Hematopoietic multipotent progenitor cell treated with erythropoietin and hydrocortisone succinate and interleukin-3 and kit ligand, for 17 days (in vitro differentiated cells): ENCODE measurements around the gene RNF26.

Experiments
- DNase-seq: peaks from one replicate; pipeline ENCODE4 v3.0.0-alpha.2; 2015; ENCODE audit warnings: low spot score

The RNF26 gene

GRCh38 chr11:119334174-119334930, at the start of gene RNF26:
Gene RNF26 (plus strand): TSS chr11:119334527. CDS start chr11:119335123, 596 bp downstream.
- DNase-seq = peak; percentile 97

GRCh38 chr11:119285431-119285830, 48.9 kb upstream of the RNF26 start:
- no peak for DNase-seq

GRCh38 chr11:119288219-119288618, 46.1 kb upstream of the RNF26 start:
- no peak for DNase-seq

GRCh38 chr11:119290894-119291497, 43.3 kb upstream of the RNF26 start:
- DNase-seq = no peak

- no peak for DNase-seq
These were observed 40.9 kb upstream of the RNF26 start for GRCh38 chr11:119293461-119293860.

GRCh38 chr11:119295178-119295577, 39.1 kb upstream of the RNF26 start:
- no peak for DNase-seq

- DNase-seq = no peak
These were observed 36.4 kb upstream of the RNF26 start for GRCh38 chr11:119297938-119298337.

- DNase-seq = no peak
These were observed 35.6 kb upstream of the RNF26 start for GRCh38 chr11:119298726-119299125.

GRCh38 chr11:119299416-119299815, 34.9 kb upstream of the RNF26 start:
- DNase-seq = no peak

- no peak for DNase-seq
These were observed 33.9 kb upstream of the RNF26 start for GRCh38 chr11:119300198-119300964.

- no peak for DNase-seq
These were observed 31.1 kb upstream of the RNF26 start for GRCh38 chr11:119303227-119303718.

- DNase-seq = no peak
These were observed 28.6 kb upstream of the RNF26 start for GRCh38 chr11:119305556-119306372.

GRCh38 chr11:119306373-119306890, 27.9 kb upstream of the RNF26 start:
- no peak for DNase-seq

- no peak for DNase-seq
These were observed 27.1 kb upstream of the RNF26 start for GRCh38 chr11:119307219-119307618.

GRCh38 chr11:119307974-119308373, 26.4 kb upstream of the RNF26 start:
- no peak for DNase-seq

GRCh38 chr11:119309411-119309810, 24.9 kb upstream of the RNF26 start:
- no peak for DNase-seq

GRCh38 chr11:119309953-119310681, 24.2 kb upstream of the RNF26 start:
- no peak for DNase-seq

- no peak for DNase-seq
These were observed 23.7 kb upstream of the RNF26 start for GRCh38 chr11:119310682-119311052.

GRCh38 chr11:119314726-119315125, 19.6 kb upstream of the RNF26 start:
- DNase-seq = no peak

- no peak for DNase-seq
These were observed 19.0 kb upstream of the RNF26 start for GRCh38 chr11:119315131-119316015.
